ENCODE measurements around the gene ALDOB. TPM values are rescaled to one million over a fixed set of nuclear protein-coding genes. Genes with fewer than 3 reads are reported as not detected.

Gene ALDOB
- total and polyA plus RNA-seq, 2 of the 13 experiments (the other 11 are each of a cell fraction or from before 2014, with no cell fraction given), result 0.29 to 0.97 TPM

DNA sequence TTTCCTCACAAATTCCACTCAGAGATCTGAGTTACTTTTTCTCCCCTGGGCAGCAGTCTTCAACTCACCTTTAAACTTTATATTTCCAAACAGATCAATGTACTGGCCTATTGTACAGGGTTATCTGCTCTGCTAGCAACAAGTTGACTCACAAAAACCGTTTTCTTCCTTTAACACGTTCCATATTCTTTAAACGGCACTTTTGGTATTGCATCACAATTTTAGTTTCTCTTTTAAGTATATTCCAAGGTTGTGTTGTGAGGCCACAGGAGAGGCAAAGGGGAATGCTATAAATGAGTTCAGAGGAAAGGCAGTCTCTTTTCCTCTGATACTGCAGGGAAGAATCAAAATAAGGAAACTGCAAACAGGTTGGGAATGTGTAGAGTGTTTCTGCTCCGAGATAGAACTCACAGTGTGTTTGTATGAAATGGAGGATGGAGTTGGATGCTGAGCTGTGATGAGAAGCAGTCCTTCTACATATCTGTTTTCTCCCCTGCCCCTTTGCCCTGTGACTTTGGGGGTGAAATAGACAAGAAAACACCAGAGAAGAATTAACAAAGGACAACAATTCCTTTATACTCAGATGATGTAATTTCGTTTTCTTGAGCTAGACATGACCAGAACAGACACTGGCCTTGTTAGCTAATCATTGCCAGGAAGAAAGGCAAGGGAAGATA lies 9.9 kb upstream of the ALDOB start (continued):
- TF ChIP-seq SIN3A (IDR thresholded peaks at IDR 0.05; ENCODE audit: borderline replicate concordance, low read depth, low read length) (no peak), GPN1 (CRISPR knock-in tag; IDR thresholded peaks at IDR 0.05; ENCODE audit: borderline replicate concordance) (no peak), ZNF737 (CRISPR knock-in tag; IDR thresholded peaks at IDR 0.05; ENCODE audit: borderline replicate concordance) (no peak), TAF15 (IDR thresholded peaks at IDR 0.05; ENCODE audit: low read depth, low read length, poor library complexity, severe bottlenecking) (no peak), ATF1 (CRISPR knock-in tag; IDR thresholded peaks at IDR 0.05) (peak; percentile 73), ZNF674 (CRISPR knock-in tag; IDR thresholded peaks at IDR 0.05; ENCODE audit: low read depth) (no peak), RNF2 (conservative IDR thresholded peaks at IDR 0.05; ENCODE audit: low read depth) (no peak), KDM5B (CRISPR knock-in tag; IDR thresholded peaks at IDR 0.05; ENCODE audit: borderline replicate concordance) (no peak), ZFP1 (CRISPR knock-in tag; IDR thresholded peaks at IDR 0.05) (no peak; the same call in 1 of the 2 replicates), HCFC1 (IDR thresholded peaks at IDR 0.05; ENCODE audit: low read depth, low read length) (no peak), ZNF556 (CRISPR knock-in tag; IDR thresholded peaks at IDR 0.05; ENCODE audit: borderline replicate concordance) (no peak), ZSCAN30 (CRISPR knock-in tag; IDR thresholded peaks at IDR 0.05) (no peak), POLR2G (IDR thresholded peaks at IDR 0.05; ENCODE audit: low read depth, low read length) (0 out of 2 replicates have a peak, but pooled peaks have one; percentile 51), ZNF660 (CRISPR knock-in tag; IDR thresholded peaks at IDR 0.05; ENCODE audit: borderline replicate concordance, low read depth) (no peak), FIP1L1 (IDR thresholded peaks at IDR 0.05; ENCODE audit: borderline replicate concordance, insufficient read depth, low read depth, low read length) (no peak)
- TF ChIP-seq, protein P1, sequence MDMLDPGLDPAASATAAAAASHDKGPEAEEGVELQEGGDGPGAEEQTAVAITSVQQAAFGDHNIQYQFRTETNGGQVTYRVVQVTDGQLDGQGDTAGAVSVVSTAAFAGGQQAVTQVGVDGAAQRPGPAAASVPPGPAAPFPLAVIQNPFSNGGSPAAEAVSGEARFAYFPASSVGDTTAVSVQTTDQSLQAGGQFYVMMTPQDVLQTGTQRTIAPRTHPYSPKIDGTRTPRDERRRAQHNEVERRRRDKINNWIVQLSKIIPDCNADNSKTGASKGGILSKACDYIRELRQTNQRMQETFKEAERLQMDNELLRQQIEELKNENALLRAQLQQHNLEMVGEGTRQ (IDR thresholded peaks at IDR 0.05; ENCODE audit: low read depth, low read length), result no peak
- TF ChIP-seq, protein P1 (CRISPR knock-in tag; IDR thresholded peaks at IDR 0.05; ENCODE audit: borderline replicate concordance), result no peak
- TF ChIP-seq, protein P2, sequence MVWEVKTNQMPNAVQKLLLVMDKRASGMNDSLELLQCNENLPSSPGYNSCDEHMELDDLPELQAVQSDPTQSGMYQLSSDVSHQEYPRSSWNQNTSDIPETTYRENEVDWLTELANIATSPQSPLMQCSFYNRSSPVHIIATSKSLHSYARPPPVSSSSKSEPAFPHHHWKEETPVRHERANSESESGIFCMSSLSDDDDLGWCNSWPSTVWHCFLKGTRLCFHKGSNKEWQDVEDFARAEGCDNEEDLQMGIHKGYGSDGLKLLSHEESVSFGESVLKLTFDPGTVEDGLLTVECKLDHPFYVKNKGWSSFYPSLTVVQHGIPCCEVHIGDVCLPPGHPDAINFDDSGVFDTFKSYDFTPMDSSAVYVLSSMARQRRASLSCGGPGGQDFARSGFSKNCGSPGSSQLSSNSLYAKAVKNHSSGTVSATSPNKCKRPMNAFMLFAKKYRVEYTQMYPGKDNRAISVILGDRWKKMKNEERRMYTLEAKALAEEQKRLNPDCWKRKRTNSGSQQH (CRISPR knock-in tag; IDR thresholded peaks at IDR 0.05; ENCODE audit: low read depth), result peak; percentile 77; the same call in 1 of the 2 replicates
- TF ChIP-seq, protein P3, sequence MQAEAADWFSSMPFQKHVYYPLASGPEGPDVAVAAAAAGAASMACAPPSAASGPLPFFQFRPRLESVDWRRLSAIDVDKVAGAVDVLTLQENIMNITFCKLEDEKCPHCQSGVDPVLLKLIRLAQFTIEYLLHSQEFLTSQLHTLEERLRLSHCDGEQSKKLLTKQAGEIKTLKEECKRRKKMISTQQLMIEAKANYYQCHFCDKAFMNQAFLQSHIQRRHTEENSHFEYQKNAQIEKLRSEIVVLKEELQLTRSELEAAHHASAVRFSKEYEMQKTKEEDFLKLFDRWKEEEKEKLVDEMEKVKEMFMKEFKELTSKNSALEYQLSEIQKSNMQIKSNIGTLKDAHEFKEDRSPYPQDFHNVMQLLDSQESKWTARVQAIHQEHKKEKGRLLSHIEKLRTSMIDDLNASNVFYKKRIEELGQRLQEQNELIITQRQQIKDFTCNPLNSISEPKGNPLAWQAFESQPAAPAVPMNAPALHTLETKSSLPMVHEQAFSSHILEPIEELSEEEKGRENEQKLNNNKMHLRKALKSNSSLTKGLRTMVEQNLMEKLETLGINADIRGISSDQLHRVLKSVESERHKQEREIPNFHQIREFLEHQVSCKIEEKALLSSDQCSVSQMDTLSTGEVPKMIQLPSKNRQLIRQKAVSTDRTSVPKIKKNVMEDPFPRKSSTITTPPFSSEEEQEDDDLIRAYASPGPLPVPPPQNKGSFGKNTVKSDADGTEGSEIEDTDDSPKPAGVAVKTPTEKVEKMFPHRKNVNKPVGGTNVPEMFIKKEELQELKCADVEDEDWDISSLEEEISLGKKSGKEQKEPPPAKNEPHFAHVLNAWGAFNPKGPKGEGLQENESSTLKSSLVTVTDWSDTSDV (CRISPR knock-in tag; IDR thresholded peaks at IDR 0.05), result no peak
- TF ChIP-seq, protein P4, sequence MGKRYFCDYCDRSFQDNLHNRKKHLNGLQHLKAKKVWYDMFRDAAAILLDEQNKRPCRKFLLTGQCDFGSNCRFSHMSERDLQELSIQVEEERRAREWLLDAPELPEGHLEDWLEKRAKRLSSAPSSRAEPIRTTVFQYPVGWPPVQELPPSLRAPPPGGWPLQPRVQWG (CRISPR knock-in tag; IDR thresholded peaks at IDR 0.05; ENCODE audit: borderline replicate concordance, low read depth), result no peak
- TF ChIP-seq, protein P5, sequence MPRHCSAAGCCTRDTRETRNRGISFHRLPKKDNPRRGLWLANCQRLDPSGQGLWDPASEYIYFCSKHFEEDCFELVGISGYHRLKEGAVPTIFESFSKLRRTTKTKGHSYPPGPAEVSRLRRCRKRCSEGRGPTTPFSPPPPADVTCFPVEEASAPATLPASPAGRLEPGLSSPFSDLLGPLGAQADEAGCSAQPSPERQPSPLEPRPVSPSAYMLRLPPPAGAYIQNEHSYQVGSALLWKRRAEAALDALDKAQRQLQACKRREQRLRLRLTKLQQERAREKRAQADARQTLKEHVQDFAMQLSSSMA (CRISPR knock-in tag; IDR thresholded peaks at IDR 0.05), result no peak
